Activated CD8-positive, alpha-beta T cell treated with anti-CD3 and anti-CD28 coated beads, Interleukin-2, amount 10 ng/mL, durations not matched to agents 7 days and 5 days (primary cell): ENCODE measurements around the gene SZT2. TPM values are rescaled to one million over a fixed set of nuclear protein-coding genes. Genes with fewer than 3 reads are reported as not detected.

Source experiments
- ATAC-seq: fragments of 150-1000 bp; cut with Tn5 transposase; one replicate; pipeline ENCODE4 v1.10.0; 2021; ENCODE audit warnings: moderate library complexity
- CTCF ChIA-PET: fragments of 350-600 bp; sonication (Branson Sonifier 250); formaldehyde crosslinking; loops from one replicate; lab custom pipeline; 2021; ENCODE audit warnings: antibody characterized with exemption; lab: Charles Lee
- POLR2A ChIA-PET: fragments of 350-600 bp; sonication (Branson Sonifier 250); formaldehyde crosslinking; loops from one replicate; lab custom pipeline; 2021; ENCODE audit warnings: antibody characterized with exemption; lab: Charles Lee
- DNase-seq: peaks from one replicate; pipeline ENCODE4 v3.0.0-alpha.2; 2020
- H3K27ac Mint-ChIP-seq: one replicate; pipeline ENCODE4 v1.8.0; 2021; ENCODE audit warnings: mild to moderate bottlenecking, mixed read lengths
- H3K27me3 Mint-ChIP-seq: one replicate; pipeline ENCODE4 v1.8.0; 2021; ENCODE audit warnings: low read depth, mixed read lengths
- H3K36me3 Mint-ChIP-seq: one replicate; pipeline ENCODE4 v1.8.0; 2021; ENCODE audit warnings: low read depth, mixed read lengths
- H3K4me1 Mint-ChIP-seq: one replicate; pipeline ENCODE4 v1.8.0; 2021; ENCODE audit warnings: low read depth, mixed read lengths
- H3K4me3 Mint-ChIP-seq: one replicate; pipeline ENCODE4 v1.8.0; 2021; ENCODE audit warnings: mild to moderate bottlenecking, mixed read lengths
- H3K9me3 Mint-ChIP-seq: one replicate; pipeline ENCODE4 v1.8.0; 2022; ENCODE audit warnings: mixed read lengths; ENCODE audit not compliant: insufficient read depth
- total RNA-seq, 2 experiments: library from RNA; stranded (reverse); gene quantifications; one replicate each; pipeline ENCODE4 v1.2.3, GENCODE V29; 2021

The SZT2 gene
- total RNA-seq, 2 experiments from 2014 or later, result 57.2 to 58.3 TPM

GRCh38 chr1:43445606-43446387 lies 56.1 kb downstream of the SZT2 start:
- ATAC-seq, result no peak
- Mint-ChIP-seq H3K4me3 (no peak overlapping the region), H3K36me3 (peaks cover 43% of the 10 kb centered on the region), H3K9me3 (no peaks in the 10 kb centered on the region), H3K4me1 (no peaks in the 10 kb centered on the region), H3K27ac (no peak overlapping the region), H3K27me3 (no peaks in the 10 kb centered on the region)
- DNase-seq, result no peak
- ChIA-PET POLR2A (no interaction called here), CTCF (no interaction called here)

GRCh38 chr1:43446388-43446740 lies 56.7 kb downstream of the SZT2 start:
- peaks cover 45% of the 10 kb centered on the region for H3K36me3 Mint-ChIP-seq
- no peaks in the 10 kb centered on the region for H3K4me1 Mint-ChIP-seq
- POLR2A ChIA-PET, result no interaction called here
- CTCF ChIA-PET, result no interaction called here
- ATAC-seq, result no peak
- H3K9me3 Mint-ChIP-seq, result no peaks in the 10 kb centered on the region
- H3K27ac Mint-ChIP-seq, result no peak overlapping the region
- no peak for DNase-seq
- H3K4me3 Mint-ChIP-seq, result no peak overlapping the region
- no peaks in the 10 kb centered on the region for H3K27me3 Mint-ChIP-seq

- Mint-ChIP-seq H3K27ac (no peak overlapping the region), H3K36me3 (peaks cover 51% of the 10 kb centered on the region), H3K27me3 (no peaks in the 10 kb centered on the region), H3K4me1 (no peaks in the 10 kb centered on the region), H3K9me3 (no peaks in the 10 kb centered on the region), H3K4me3 (no peak overlapping the region)
- ATAC-seq (no peak), DNase-seq (no peak)
- POLR2A ChIA-PET, result no interaction called here
- CTCF ChIA-PET, result no interaction called here
Observed at GRCh38 chr1:43446881-43447835, 57.5 kb downstream of the SZT2 start.

GRCh38 chr1:43447891-43448708 lies 58.4 kb downstream of the SZT2 start:
- Mint-ChIP-seq H3K4me1 (peaks cover 7% of the 10 kb centered on the region), H3K27me3 (no peaks in the 10 kb centered on the region), H3K27ac (no peak overlapping the region), H3K4me3 (no peak overlapping the region), H3K9me3 (no peaks in the 10 kb centered on the region), H3K36me3 (peaks cover 58% of the 10 kb centered on the region)
- ATAC-seq (no peak), DNase-seq (no peak)
- CTCF ChIA-PET, result no interaction called here
- POLR2A ChIA-PET, result no interaction called here

- H3K9me3 Mint-ChIP-seq, result no peaks in the 10 kb centered on the region
- H3K27me3 Mint-ChIP-seq, result no peaks in the 10 kb centered on the region
- H3K4me3 Mint-ChIP-seq, result no peak overlapping the region
- H3K27ac Mint-ChIP-seq, result no peak overlapping the region
- peaks cover 11% of the 10 kb centered on the region for H3K4me1 Mint-ChIP-seq
- ChIA-PET CTCF (no interaction called here), POLR2A (no interaction called here)
- no peak for ATAC-seq
- DNase-seq, result no peak
- H3K36me3 Mint-ChIP-seq, result peaks cover 55% of the 10 kb centered on the region
Observed at GRCh38 chr1:43448955-43449707, 59.4 kb downstream of the SZT2 start.

- H3K4me1 Mint-ChIP-seq, result peaks cover 16% of the 10 kb centered on the region
- no peaks in the 10 kb centered on the region for H3K9me3 Mint-ChIP-seq
- H3K27me3 Mint-ChIP-seq, result peaks cover 3% of the 10 kb centered on the region
- H3K36me3 Mint-ChIP-seq, result peaks cover 51% of the 10 kb centered on the region
- ATAC-seq, result no peak
- H3K4me3 Mint-ChIP-seq, result no peak overlapping the region
- ChIA-PET POLR2A (no interaction called here), CTCF (no interaction called here)
- no peak overlapping the region for H3K27ac Mint-ChIP-seq
- no peak for DNase-seq
Observed at GRCh38 chr1:43449708-43450069, 60.0 kb downstream of the SZT2 start.

GRCh38 chr1:43450251-43450941 lies 60.7 kb downstream of the SZT2 start:
- H3K36me3 Mint-ChIP-seq, result peaks cover 49% of the 10 kb centered on the region
- no peaks in the 10 kb centered on the region for H3K9me3 Mint-ChIP-seq
- peaks cover 8% of the 10 kb centered on the region for H3K27me3 Mint-ChIP-seq
- no peak overlapping the region for H3K4me3 Mint-ChIP-seq
- CTCF ChIA-PET, result no interaction called here
- H3K27ac Mint-ChIP-seq, result peak overlapping the region; percentile 31
- H3K4me1 Mint-ChIP-seq, result peaks cover 22% of the 10 kb centered on the region
- DNase-seq, result no peak
- POLR2A ChIA-PET, result no interaction called here
- no peak for ATAC-seq

GRCh38 chr1:43451157-43451591 lies 61.5 kb downstream of the SZT2 start:
- Mint-ChIP-seq H3K36me3 (peaks cover 44% of the 10 kb centered on the region), H3K27me3 (peaks cover 13% of the 10 kb centered on the region), H3K4me1 (peaks cover 22% of the 10 kb centered on the region), H3K27ac (no peak overlapping the region), H3K4me3 (no peak overlapping the region), H3K9me3 (no peaks in the 10 kb centered on the region)
- CTCF ChIA-PET, result no interaction called here
- POLR2A ChIA-PET, result no interaction called here
- DNase-seq (no peak), ATAC-seq (no peak)

- peak overlapping the region; percentile 13 for H3K4me3 Mint-ChIP-seq
Observed at GRCh38 chr1:43451701-43452532, 62.2 kb downstream of the SZT2 start.

GRCh38 chr1:43452789-43453441 lies 63.2 kb downstream of the SZT2 start:
- H3K27ac Mint-ChIP-seq, result peak overlapping the region; percentile 65
- ChIA-PET CTCF (no interaction called here), POLR2A (no interaction called here)
- H3K36me3 Mint-ChIP-seq, result peaks cover 29% of the 10 kb centered on the region
- peak overlapping the region; percentile 51 for H3K4me3 Mint-ChIP-seq
- no peak for DNase-seq
- H3K27me3 Mint-ChIP-seq, result peaks cover 26% of the 10 kb centered on the region
- no peaks in the 10 kb centered on the region for H3K9me3 Mint-ChIP-seq
- no peak for ATAC-seq
- peaks cover 22% of the 10 kb centered on the region for H3K4me1 Mint-ChIP-seq

More at GRCh38 chr1:43451701-43452532, 62.2 kb downstream of the SZT2 start:
- DNase-seq, result no peak
- no peaks in the 10 kb centered on the region for H3K9me3 Mint-ChIP-seq
- H3K27ac Mint-ChIP-seq, result peak overlapping the region; percentile 65
- peaks cover 22% of the 10 kb centered on the region for H3K4me1 Mint-ChIP-seq
- peaks cover 19% of the 10 kb centered on the region for H3K27me3 Mint-ChIP-seq
- H3K36me3 Mint-ChIP-seq, result peaks cover 39% of the 10 kb centered on the region
- ChIA-PET CTCF (no interaction called here), POLR2A (interaction anchor here (0.5 kb wide), 1 partner anchor 157 kb away, joined by 5 read pairs; no protein-coding TSS in a partner anchor)
- no peak for ATAC-seq
